GM12878 (cell line): ENCODE measurements around the gene B3GAT2. TPM values are rescaled to one million over a fixed set of nuclear protein-coding genes. Genes with fewer than 3 reads are reported as not detected.

Experiments
- ATAC-seq: fragments of 200-7000 bp; cut with Tn5 transposase; 3 replicates; pipeline ENCODE4 v1.9.1; 2020; ENCODE audit warnings: mild to moderate bottlenecking, moderate library complexity
- BruUV-seq: library from RNA; stranded (reverse); fragments of 400-500 nt; replicated peaks from 2 replicates; lab custom pipeline; 2021; lab: Mats Ljungman, UMichigan
- CTCF ChIA-PET: fragments of 300-600 bp; sonication (Branson Sonifier 250); formaldehyde crosslinking; extraction: SDS; loops from one replicate; lab custom pipeline; 2021; ENCODE audit warnings: inconsistent platforms; lab: Yijun Ruan, JAX
- POLR2A ChIA-PET: fragments of 350-600 bp; formaldehyde crosslinking; extraction: SDS; loops from one replicate; lab custom pipeline; 2021; ENCODE audit warnings: inconsistent platforms; lab: Charles Lee
- RAD21 ChIA-PET: fragments of 300-600 bp; sonication (Branson Sonifier 250); formaldehyde crosslinking; loops from one replicate; lab custom pipeline; 2023; ENCODE audit warnings: antibody characterized with exemption; ENCODE audit not compliant: unreplicated experiment; lab: Charles Lee
- SMC1A ChIA-PET: fragments of 300-600 bp; sonication (Branson Sonifier 250); formaldehyde crosslinking; loops from one replicate; lab custom pipeline; 2023; ENCODE audit not compliant: unreplicated experiment, uncharacterized antibody; lab: Charles Lee
- DNase-seq: peaks from one replicate; pipeline ENCODE4 v3.0.0-alpha.2; 2011; ENCODE audit warnings: low read depth, low spot score
- FAIRE-seq: peaks from 3 replicates; lab custom pipeline; 2011; peaks lifted over from hg19 to GRCh38; lab: Jason Lieb, UNC
- H2AFZ ChIP-seq: 2 replicates; pipeline ENCODE4 v1.6.0; 2011; ENCODE audit warnings: low read depth, low read length, control low read depth; ENCODE audit not compliant: control insufficient read depth
- H3K27ac ChIP-seq: 2 replicates; pipeline ENCODE4 v1.5.1; 2011; ENCODE audit warnings: control low read depth; ENCODE audit not compliant: control insufficient read depth, insufficient read depth
- H3K27me3 ChIP-seq, 2 experiments: replicated peaks in 1 of 2; 2 replicates each; pipeline versions ENCODE4 v1.6.0 to v1.6.1; 2011; ENCODE audit warnings: low read length in 1 of 2; ENCODE audit not compliant: control insufficient read depth in 2 of 2, insufficient read depth in 2 of 2
- H3K36me3 ChIP-seq, 2 experiments: 2 replicates each; pipeline ENCODE4 v1.5.1; 2011; ENCODE audit warnings: low read length in 1 of 2; ENCODE audit not compliant: control insufficient read depth in 2 of 2, insufficient read depth in 2 of 2
- H3K4me1 ChIP-seq: 2 replicates; pipeline ENCODE4 v1.6.1; 2011; ENCODE audit warnings: mild to moderate bottlenecking, low read length, moderate library complexity, mixed read lengths; ENCODE audit not compliant: control insufficient read depth, insufficient read depth
- H3K4me2 ChIP-seq: 2 replicates; pipeline ENCODE4 v1.6.0; 2011; ENCODE audit warnings: control low read depth; ENCODE audit not compliant: control insufficient read depth, insufficient read depth
- H3K4me3 ChIP-seq: fragments of 200-600 bp; sonication (generic); 2 replicates; pipeline ENCODE4 v1.5.1; 2016
- H3K79me2 ChIP-seq: 2 replicates; pipeline ENCODE4 v1.6.0; 2011; ENCODE audit warnings: low read length; ENCODE audit not compliant: control insufficient read depth, insufficient read depth
- H3K9ac ChIP-seq: 2 replicates; pipeline ENCODE4 v1.8.0; 2011; ENCODE audit warnings: low read length, control low read depth, mixed read lengths; ENCODE audit not compliant: control insufficient read depth, insufficient read depth
- H3K9me3 ChIP-seq: replicated peaks from 3 replicates; pipeline ENCODE4 v1.5.1; 2011; ENCODE audit warnings: mild to moderate bottlenecking, low read length; ENCODE audit not compliant: control insufficient read depth, insufficient read depth
- H4K20me1 ChIP-seq: 2 replicates; pipeline ENCODE4 v1.6.0; 2011; ENCODE audit not compliant: control insufficient read depth, insufficient read depth
- ASH2L ChIP-seq: fragments of 300-600, 200-600 bp; sonication (generic); IDR thresholded peaks from 2 replicates; pipeline ENCODE4 v1.6.1; 2017; ENCODE audit warnings: low read depth, mild to moderate bottlenecking, borderline replicate concordance
- ATF7 ChIP-seq: fragments of 450-650 bp; IDR thresholded peaks from 2 replicates; pipeline ENCODE4 v1.6.1; 2016; ENCODE audit warnings: low read depth, mild to moderate bottlenecking
- BHLHE40 ChIP-seq, 2 experiments: fragments of 450-650 bp in 1 of 2; IDR thresholded peaks; 2 replicates each; pipeline ENCODE4 v1.6.1; 2011 to 2017; ENCODE audit warnings: low read depth in 2 of 2, borderline replicate concordance in 1 of 2, improper control_type of control experiment in 1 of 2, low read length in 1 of 2, mild to moderate bottlenecking in 1 of 2
- BRCA1 ChIP-seq: IDR thresholded peaks from 2 replicates; pipeline ENCODE4 v1.6.1; 2011; ENCODE audit warnings: low read depth, low read length, improper control_type of control experiment
- CBX5 ChIP-seq: sonication (generic); IDR thresholded peaks from 2 replicates; pipeline ENCODE4 v1.6.1; 2016; ENCODE audit warnings: low read depth, moderate library complexity, mild to moderate bottlenecking, inconsistent platforms
- CREM ChIP-seq: IDR thresholded peaks from 2 replicates; pipeline ENCODE4 v1.6.1; 2014; ENCODE audit warnings: antibody characterized with exemption, low read depth
- DPF2 ChIP-seq: fragments of 450-650 bp; IDR thresholded peaks from 2 replicates; pipeline ENCODE4 v1.6.1; 2017; ENCODE audit warnings: mild to moderate bottlenecking
- E2F8 ChIP-seq: fragments of 450-650 bp; IDR thresholded peaks from 2 replicates; pipeline ENCODE4 v1.6.1; 2018; ENCODE audit warnings: mild to moderate bottlenecking, low read depth, moderate library complexity; ENCODE audit not compliant: partially characterized antibody
- EED ChIP-seq: sonication (generic); IDR thresholded peaks from 2 replicates; pipeline ENCODE4 v1.6.1; 2016; ENCODE audit warnings: antibody characterized with exemption, low read depth
- KDM1A ChIP-seq: fragments of 200-600 bp; sonication (generic); IDR thresholded peaks from 2 replicates; pipeline ENCODE4 v1.6.1; 2016; ENCODE audit warnings: borderline replicate concordance
- MXI1 ChIP-seq: fragments of 150-350 bp; IDR thresholded peaks from 2 replicates; pipeline ENCODE4 v1.6.1; 2011; ENCODE audit warnings: low read depth, mild to moderate bottlenecking, inconsistent platforms, low read length, improper control_type of control experiment
- PAX8 ChIP-seq: fragments of 450-650 bp; IDR thresholded peaks from 2 replicates; pipeline ENCODE4 v1.6.1; 2017; ENCODE audit warnings: mild to moderate bottlenecking, moderate library complexity
- SMAD5 ChIP-seq: IDR thresholded peaks from 2 replicates; pipeline ENCODE4 v1.6.1; 2016; ENCODE audit warnings: antibody characterized with exemption, low read depth
- SPI1 ChIP-seq: IDR thresholded peaks from 2 replicates; pipeline ENCODE4 v1.6.1; 2011; ENCODE audit warnings: low read depth, mild to moderate bottlenecking, low read length, moderate library complexity, borderline replicate concordance; ENCODE audit not compliant: insufficient read depth
- TCF3 ChIP-seq: IDR thresholded peaks from 2 replicates; pipeline ENCODE4 v1.6.1; 2012; ENCODE audit warnings: low read depth, mild to moderate bottlenecking, low read length, borderline replicate concordance; ENCODE audit not compliant: insufficient read depth
- YY1 ChIP-seq: IDR thresholded peaks from 2 replicates; pipeline ENCODE4 v1.6.1; 2011; ENCODE audit warnings: low read depth, mild to moderate bottlenecking, low read length
- ZNF24 ChIP-seq: fragments of 450-650 bp; IDR thresholded peaks from 2 replicates; pipeline ENCODE4 v1.6.1; 2017; ENCODE audit warnings: antibody characterized with exemption, mild to moderate bottlenecking
- ZNF274 ChIP-seq: IDR thresholded peaks from one replicate; pipeline ENCODE4 v1.8.0; 2011; ENCODE audit not compliant: insufficient read length, insufficient read depth
- WGBS: methylation state at CpG from one replicate; pipeline ENCODE4 v1.1.6; 2016; ENCODE audit warnings: low lambda C conversion rate; ENCODE audit not compliant: insufficient replicate concordance, insufficient coverage; ENCODE audit errors: missing lambda C conversion rate; 5-methylcytosine and 5-hydroxymethylcytosine counted together
- in situ Hi-C: fragments of 300-500 bp; cut with MboI; formaldehyde crosslinking; loops from 9 replicates; pipeline ENCODE4 v1.14.3; 2018; ENCODE audit warnings: mixed read lengths
- intact Hi-C: fragments of 100-400 bp; cut with micrococcal nuclease; formaldehyde crosslinking; loops from one replicate; pipeline ENCODE4 v1.14.2; 2022; ENCODE audit not compliant: unreplicated experiment
- polyA plus RNA-seq, 11 experiments: library from polyadenylated mRNA; depleted of rRNA in 4 of 11; unstranded in 6 of 11; stranded (reverse) in 5 of 11; fragments of >200 nt; fragmentation: Nextera tagmentation in 4 of 11; fragmentation: Illumina TruSeq in 1 of 11; extraction: Ambion mirVana in 4 of 11; extraction: Trizol in 1 of 11; gene quantifications; 1 replicate in 1 of 11; 2 replicates in 10 of 11; pipeline versions ENCODE4 v1.2.1 to v1.2.3, GENCODE V29; 2011 to 2016; ENCODE audit warnings: inconsistent platforms in 2 of 11, missing spikeins in 2 of 11, low read depth in 1 of 11
- total RNA-seq, 4 experiments: library from RNA; depleted of rRNA in 3 of 4; stranded (reverse); fragments of >200 nt in 3 of 4; fragmentation: Illumina TruSeq in 1 of 4; extraction: Trizol in 1 of 4; gene quantifications; 2 replicates each; pipeline versions ENCODE4 v1.2.1 to v1.2.3, GENCODE V29; 2013 to 2021

B3GAT2 gene
- total and polyA plus RNA-seq, 10 of the 15 experiments (the other 5 are each of a cell fraction or from before 2014, with no cell fraction given) = 0.04 to 1.2 (median 0.22) TPM; not detected in 5

- H2AFZ ChIP-seq = no peak overlapping the region
- no peaks in the 10 kb centered on the region for H4K20me1 ChIP-seq
- no peaks in the 10 kb centered on the region for H3K4me1 ChIP-seq
- no peak for DNase-seq
- no peak for FAIRE-seq
- H3K27me3 ChIP-seq = no peaks in the 10 kb centered on the region
- H3K4me3 ChIP-seq = no peak overlapping the region
- H3K9me3 ChIP-seq = no peaks in the 10 kb centered on the region
- no peak for TF ChIP-seq ASH2L
- TF ChIP-seq ZNF274 = no peak
- no peak for TF ChIP-seq MXI1
- TF ChIP-seq CBX5 = no peak
- no peak for TF ChIP-seq CREM
- TF ChIP-seq EED = no peak
- no peak for TF ChIP-seq BHLHE40 (IDR thresholded peaks at IDR 0.05; ENCODE audit: borderline replicate concordance in 1 of 2, low read depth in 2 of 2, low read length in 1 of 2)
- H3K36me3 ChIP-seq = no peaks in the 10 kb centered on the region
- WGBS = 41% methylated on average over 3 of the region's 3 CpGs
- no TSS peak for BruUV-seq
- CTCF ChIA-PET = no interaction called here
- no peaks in the 10 kb centered on the region for H3K79me2 ChIP-seq
- no peak for ATAC-seq
- SMC1A ChIA-PET = no interaction called here
- no peak overlapping the region for H3K9ac ChIP-seq
- H3K27ac ChIP-seq = no peak overlapping the region
- intact Hi-C loops = no loop called here
- in situ Hi-C loops = no loop called here
- H3K4me2 ChIP-seq = no peak overlapping the region
- RAD21 ChIA-PET = no interaction called here
- POLR2A ChIA-PET = no interaction called here
Observed at GRCh38 chr6:70933853-70934252, 23.0 kb downstream of the B3GAT2 start.

GRCh38 chr6:70905742-70906141 is 51.1 kb downstream of the B3GAT2 start:
- Histone ChIP-seq H3K4me2 (no peak overlapping the region), H3K36me3 (no peaks in the 10 kb centered on the region), H3K4me1 (no peaks in the 10 kb centered on the region), H3K27ac (no peak overlapping the region), H4K20me1 (no peaks in the 10 kb centered on the region), H3K79me2 (no peaks in the 10 kb centered on the region), H3K9ac (no peak overlapping the region), H3K9me3 (no peaks in the 10 kb centered on the region), H3K4me3 (no peak overlapping the region), H2AFZ (no peak overlapping the region), H3K27me3 (no peaks in the 10 kb centered on the region; a peak in 1 of 4 replicates)
- no peak for FAIRE-seq
- ATAC-seq = no peak
- POLR2A ChIA-PET = no interaction called here
- WGBS = 100% methylated on average over 1 of the region's 1 CpG
- SMC1A ChIA-PET = no interaction called here
- RAD21 ChIA-PET = no interaction called here
- CTCF ChIA-PET = interaction anchor here (1.3 kb wide), 1 partner anchor 11 kb away, joined by 3 read pairs; no protein-coding TSS in a partner anchor
- no TSS peak for BruUV-seq
- in situ Hi-C loops = no loop called here
- no peak for DNase-seq
- TF ChIP-seq PAX8 (no peak), YY1 (no peak), SPI1 (no peak), ZNF274 (no peak), DPF2 (no peak), KDM1A (no peak), BRCA1 (no peak), SMAD5 (no peak), E2F8 (no peak), ZNF24 (no peak), ATF7 (no peak), TCF3 (no peak), ASH2L (no peak)
- intact Hi-C loops = no loop called here
